Measurements from ENCODE around the gene KLHL29. TPM values are rescaled to one million over a fixed set of nuclear protein-coding genes. Genes with fewer than 3 reads are reported as not detected.

KLHL29 gene
- total RNA-seq, 2 donors from 2014 or later, result 1.0 to 2.4 TPM

DNA sequence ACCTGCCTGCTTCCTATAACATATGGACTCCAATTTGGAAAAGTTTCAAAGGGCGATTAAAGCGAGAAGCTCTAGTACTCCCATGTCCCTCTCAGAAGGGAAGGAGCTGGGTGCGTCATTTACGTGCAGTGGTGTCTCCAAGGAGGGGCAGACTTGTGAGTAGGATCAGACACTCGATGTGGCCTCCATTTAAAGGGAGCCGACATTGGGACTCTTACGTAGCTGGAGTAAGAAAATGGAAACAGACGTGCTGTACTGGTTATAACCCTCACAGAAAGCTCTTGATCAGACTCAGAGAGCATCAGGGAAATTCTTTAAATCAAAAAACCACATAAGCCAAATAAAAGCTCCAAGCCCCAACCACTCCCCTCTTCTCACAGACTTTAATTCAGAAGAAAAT, 198.5 kb downstream of the KLHL29 start:
- no peak for DNase-seq
- peaks cover 9% of the 10 kb centered on the region for H3K4me1 Mint-ChIP-seq
- no peaks in the 10 kb centered on the region for H3K9me3 ChIP-seq (ENCODE audit: control insufficient read depth, low read length)
- TF ChIP-seq CTCF (conservative IDR thresholded peaks at IDR 0.05), result no peak
- no peaks in the 10 kb centered on the region for H3K27me3 Mint-ChIP-seq (ENCODE audit: insufficient read depth)
- H3K27ac Mint-ChIP-seq, result no peak overlapping the region
- WGBS, 2 experiments (ENCODE audit: insufficient coverage in 1 of 2, insufficient read length in 1 of 2), result 90 to 96% methylated on average over 8 of the region's 8 CpGs
- no peaks in the 10 kb centered on the region for H3K4me1 ChIP-seq (ENCODE audit: control insufficient read depth, insufficient read depth, low read length)
- H3K9me3 Mint-ChIP-seq, result no peaks in the 10 kb centered on the region
- H3K4me3 ChIP-seq (ENCODE audit: low read length), result no peak overlapping the region
- H3K27me3 ChIP-seq (ENCODE audit: control insufficient read depth, insufficient read depth, low read length, poor library complexity, severe bottlenecking), result no peaks in the 10 kb centered on the region
- H3K9ac ChIP-seq (ENCODE audit: extremely low read depth, low read length, poor library complexity, severe bottlenecking), result no peak overlapping the region
- H3K36me3 ChIP-seq (ENCODE audit: control insufficient read depth, insufficient read depth, low read length), result no peaks in the 10 kb centered on the region
- H3K27ac ChIP-seq (ENCODE audit: low read depth, low read length), result no peak overlapping the region
- no peak overlapping the region for H3K4me3 Mint-ChIP-seq
- H3K36me3 Mint-ChIP-seq (ENCODE audit: low read depth), result no peaks in the 10 kb centered on the region

DNA sequence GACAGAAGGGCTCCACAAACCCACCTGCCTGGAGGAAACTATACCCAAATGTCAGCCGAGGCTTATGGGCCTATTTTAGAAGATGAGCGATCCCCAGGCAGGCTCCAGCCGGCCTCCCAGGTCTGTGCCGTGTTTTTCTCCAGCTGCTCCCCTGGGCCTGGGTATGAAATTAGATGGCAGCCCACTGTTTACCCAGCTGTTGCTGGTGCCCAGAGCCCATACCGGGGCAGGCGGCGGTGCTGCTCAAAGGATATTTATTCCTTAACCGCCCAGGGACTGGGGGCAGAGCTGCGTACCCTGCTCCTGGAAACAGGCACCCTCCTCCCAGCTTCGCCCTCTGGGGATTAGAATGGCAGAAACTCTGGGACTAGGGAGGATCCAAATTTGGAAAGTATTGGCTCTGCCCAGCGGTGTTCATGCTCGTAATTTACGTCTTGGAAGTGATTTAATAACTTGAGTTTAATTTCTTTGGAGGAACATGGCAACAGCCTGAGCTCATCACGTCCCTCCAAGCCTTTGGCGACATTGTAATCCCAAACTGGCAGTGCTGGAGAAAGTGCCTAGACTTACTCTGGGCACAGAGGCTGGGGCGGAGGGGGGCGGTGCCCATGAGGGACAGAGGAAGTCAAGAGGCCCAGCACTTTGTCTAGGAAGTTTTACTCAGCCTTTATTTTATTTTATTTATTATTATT, 199.2 kb downstream of the KLHL29 start:
- no peaks in the 10 kb centered on the region for H3K36me3 ChIP-seq (ENCODE audit: control insufficient read depth, insufficient read depth, low read length)
- H3K9ac ChIP-seq (ENCODE audit: extremely low read depth, low read length, poor library complexity, severe bottlenecking), result no peak overlapping the region
- no peaks in the 10 kb centered on the region for H3K27me3 ChIP-seq (ENCODE audit: control insufficient read depth, insufficient read depth, low read length, poor library complexity, severe bottlenecking)
- TF ChIP-seq CTCF (conservative IDR thresholded peaks at IDR 0.05), result no peak
- no peaks in the 10 kb centered on the region for H3K4me1 ChIP-seq (ENCODE audit: control insufficient read depth, insufficient read depth, low read length)
- WGBS, 2 experiments (ENCODE audit: insufficient coverage in 1 of 2, insufficient read length in 1 of 2), result 93 to 97% methylated on average over 13 to 17 of the region's 17 CpGs
- Mint-ChIP-seq H3K36me3 (ENCODE audit: low read depth) (no peaks in the 10 kb centered on the region), H3K9me3 (no peaks in the 10 kb centered on the region), H3K27ac (no peak overlapping the region), H3K4me1 (peaks cover 9% of the 10 kb centered on the region), H3K27me3 (ENCODE audit: insufficient read depth) (no peaks in the 10 kb centered on the region), H3K4me3 (no peak overlapping the region)
- H3K9me3 ChIP-seq (ENCODE audit: control insufficient read depth, low read length), result no peaks in the 10 kb centered on the region
- no peak overlapping the region for H3K27ac ChIP-seq (ENCODE audit: low read depth, low read length)
- no peak for DNase-seq
- H3K4me3 ChIP-seq (ENCODE audit: low read length), result no peak overlapping the region

DNA sequence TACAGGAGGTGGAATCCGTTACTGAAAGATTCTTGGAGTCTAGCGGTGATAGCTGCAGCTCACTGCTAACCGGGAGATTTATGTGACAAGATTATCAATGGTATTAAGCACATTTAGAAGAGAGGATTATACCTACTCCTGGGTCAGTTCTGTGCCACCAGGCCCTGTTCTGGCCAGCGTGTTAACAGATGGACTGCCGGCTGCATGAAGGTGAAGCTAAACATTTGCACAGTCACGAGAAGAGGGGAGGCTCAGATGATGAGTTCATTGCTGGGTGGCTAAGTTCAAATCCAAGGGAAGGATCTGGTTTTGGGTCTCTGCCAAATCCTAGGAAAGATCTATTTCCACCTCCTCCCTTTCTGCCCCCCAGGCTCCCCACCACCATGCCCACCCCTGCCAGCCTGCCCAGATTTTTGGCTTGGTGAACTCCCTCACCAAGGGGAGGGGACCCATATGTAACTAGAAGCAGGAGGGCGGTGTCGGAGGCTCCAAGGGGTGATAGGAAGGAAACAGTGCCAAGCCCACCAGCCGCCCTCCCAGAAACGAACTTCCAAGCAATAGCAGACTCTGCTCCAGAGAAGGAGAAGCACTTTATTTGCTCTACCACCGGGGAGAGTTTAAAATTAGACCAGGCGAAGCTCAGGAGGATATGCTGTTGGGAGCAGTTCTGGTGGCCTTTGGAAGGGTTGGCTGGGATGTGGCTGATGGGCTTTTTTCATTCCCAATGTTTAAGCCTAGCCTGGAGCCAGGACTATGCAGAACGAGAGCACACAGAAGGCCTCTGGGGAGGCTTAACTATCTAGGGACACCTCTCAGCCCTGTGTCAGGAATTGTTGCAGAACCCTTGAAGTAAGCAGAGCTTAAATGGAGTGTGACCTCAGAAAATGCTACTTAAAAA, 200.5 kb downstream of the KLHL29 start:
- Histone ChIP-seq H3K27me3 (ENCODE audit: control insufficient read depth, insufficient read depth, low read length, poor library complexity, severe bottlenecking) (no peaks in the 10 kb centered on the region), H3K4me3 (ENCODE audit: low read length) (no peak overlapping the region), H3K9me3 (ENCODE audit: control insufficient read depth, low read length) (no peaks in the 10 kb centered on the region), H3K27ac (ENCODE audit: low read depth, low read length) (no peak overlapping the region), H3K36me3 (ENCODE audit: control insufficient read depth, insufficient read depth, low read length) (no peaks in the 10 kb centered on the region), H3K9ac (ENCODE audit: extremely low read depth, low read length, poor library complexity, severe bottlenecking) (no peak overlapping the region), H3K4me1 (ENCODE audit: control insufficient read depth, insufficient read depth, low read length) (no peaks in the 10 kb centered on the region)
- Mint-ChIP-seq H3K27me3 (ENCODE audit: insufficient read depth) (no peaks in the 10 kb centered on the region), H3K4me3 (no peak overlapping the region), H3K27ac (no peak overlapping the region), H3K36me3 (ENCODE audit: low read depth) (no peaks in the 10 kb centered on the region), H3K9me3 (no peaks in the 10 kb centered on the region), H3K4me1 (peaks cover 9% of the 10 kb centered on the region)
- whole genome bisulfite sequencing, 2 experiments (ENCODE audit: insufficient coverage in 1 of 2, insufficient read length in 1 of 2), result 94 to 95% methylated on average over 10 to 13 of the region's 13 CpGs
- no peak for DNase-seq
- TF ChIP-seq CTCF (conservative IDR thresholded peaks at IDR 0.05), result no peak

All from endodermal cell (in vitro differentiated cells).